HG03521 (cell line): Measurements from ENCODE around the gene SLC52A1.
"Not testable (repeated sequence)": the region's sequence is repeated elsewhere in the genome, so short reads cannot be mapped to it uniquely, and the experiment has no call there.

Experiments
- ATAC-seq: cut with Tn5 transposase; IDR thresholded peaks from one replicate; pipeline ENCODE4 v1.9.1; 2021; ENCODE audit warnings: mild to moderate bottlenecking, moderate library complexity; ENCODE audit not compliant: unreplicated experiment

Gene SLC52A1

GRCh38 chr17:5031365-5032082, 3.7 kb downstream of the SLC52A1 start:
- peak; percentile 66 for ATAC-seq

GRCh38 chr17:5030168-5030567, 5.1 kb downstream of the SLC52A1 start:
- ATAC-seq = not testable (repeated sequence)

GRCh38 chr17:5027916-5028315, 7.3 kb downstream of the SLC52A1 start:
- ATAC-seq = no peak

GRCh38 chr17:5027299-5027698, 7.9 kb downstream of the SLC52A1 start:
- no peak for ATAC-seq

GRCh38 chr17:5024604-5025003, 10.6 kb downstream of the SLC52A1 start:
- no peak for ATAC-seq

GRCh38 chr17:5023588-5024147, 11.6 kb downstream of the SLC52A1 start:
- ATAC-seq = no peak

GRCh38 chr17:5022171-5022711, 13.0 kb downstream of the SLC52A1 start:
- no peak for ATAC-seq

- no peak for ATAC-seq
These were observed 14.7 kb downstream of the SLC52A1 start for GRCh38 chr17:5020502-5021023.

GRCh38 chr17:5019475-5019956, 15.7 kb downstream of the SLC52A1 start:
- ATAC-seq = no peak

- no peak for ATAC-seq
These were observed 20.9 kb downstream of the SLC52A1 start for GRCh38 chr17:5014357-5014756.

GRCh38 chr17:5011928-5012327, 23.3 kb downstream of the SLC52A1 start:
- ATAC-seq = no peak

GRCh38 chr17:5003214-5003867, 31.9 kb downstream of the SLC52A1 start:
- no peak for ATAC-seq

GRCh38 chr17:5002121-5002788, 33.0 kb downstream of the SLC52A1 start:
- ATAC-seq = no peak

GRCh38 chr17:5000237-5000639, 35.0 kb downstream of the SLC52A1 start:
- ATAC-seq = no peak

- ATAC-seq = no peak
These were observed 35.7 kb downstream of the SLC52A1 start for GRCh38 chr17:4999430-5000093.

GRCh38 chr17:4998732-4999429, 36.3 kb downstream of the SLC52A1 start:
- no peak for ATAC-seq

- peak; percentile 9 for ATAC-seq
These were observed 37.0 kb downstream of the SLC52A1 start for GRCh38 chr17:4998027-4998731.

- ATAC-seq = peak; percentile 78
These were observed 37.8 kb downstream of the SLC52A1 start, which contains the start of the genes INCA1 and KIF1C for GRCh38 chr17:4997302-4998026. TSS of gene INCA1 (minus strand) at chr17:4997522. CDS start at chr17:4994437, 3,085 bp downstream. TSS of gene KIF1C (plus strand) at chr17:4997950. CDS start at chr17:5000247, 2,297 bp downstream.
